Mononuclear cell (primary cell): ENCODE data around the gene GMNN. TPM values are rescaled to one million over a fixed set of nuclear protein-coding genes. Genes with fewer than 3 reads are reported as not detected.
"Not testable (repeated sequence)": the region's sequence is repeated elsewhere in the genome, so short reads cannot be mapped to it uniquely, and the experiment has no call there.

Experiments
- H3K27me3 ChIP-seq: 2 replicates; pipeline ENCODE4 v1.6.0; 2011; ENCODE audit warnings: low read length, control low read depth; ENCODE audit not compliant: insufficient read depth
- H3K4me1 ChIP-seq: 2 replicates; pipeline ENCODE4 v1.5.1; 2011; ENCODE audit warnings: mild to moderate bottlenecking, low read length, control low read depth; ENCODE audit not compliant: insufficient read depth
- H3K4me3 ChIP-seq: 2 replicates; pipeline ENCODE4 v1.5.1; 2011; ENCODE audit warnings: mild to moderate bottlenecking, low read length, moderate library complexity
- H3K9me3 ChIP-seq: 2 replicates; pipeline ENCODE4 v1.5.1; 2011; ENCODE audit warnings: low read depth, mild to moderate bottlenecking, control low read depth, low read length
- total RNA-seq: library from RNA; depleted of rRNA; stranded (reverse); fragments of >200 nt; gene quantifications from one replicate; pipeline ENCODE4 v1.2.3, GENCODE V29; 2012

The GMNN gene
- 8.2 TPM for total RNA-seq

DNA sequence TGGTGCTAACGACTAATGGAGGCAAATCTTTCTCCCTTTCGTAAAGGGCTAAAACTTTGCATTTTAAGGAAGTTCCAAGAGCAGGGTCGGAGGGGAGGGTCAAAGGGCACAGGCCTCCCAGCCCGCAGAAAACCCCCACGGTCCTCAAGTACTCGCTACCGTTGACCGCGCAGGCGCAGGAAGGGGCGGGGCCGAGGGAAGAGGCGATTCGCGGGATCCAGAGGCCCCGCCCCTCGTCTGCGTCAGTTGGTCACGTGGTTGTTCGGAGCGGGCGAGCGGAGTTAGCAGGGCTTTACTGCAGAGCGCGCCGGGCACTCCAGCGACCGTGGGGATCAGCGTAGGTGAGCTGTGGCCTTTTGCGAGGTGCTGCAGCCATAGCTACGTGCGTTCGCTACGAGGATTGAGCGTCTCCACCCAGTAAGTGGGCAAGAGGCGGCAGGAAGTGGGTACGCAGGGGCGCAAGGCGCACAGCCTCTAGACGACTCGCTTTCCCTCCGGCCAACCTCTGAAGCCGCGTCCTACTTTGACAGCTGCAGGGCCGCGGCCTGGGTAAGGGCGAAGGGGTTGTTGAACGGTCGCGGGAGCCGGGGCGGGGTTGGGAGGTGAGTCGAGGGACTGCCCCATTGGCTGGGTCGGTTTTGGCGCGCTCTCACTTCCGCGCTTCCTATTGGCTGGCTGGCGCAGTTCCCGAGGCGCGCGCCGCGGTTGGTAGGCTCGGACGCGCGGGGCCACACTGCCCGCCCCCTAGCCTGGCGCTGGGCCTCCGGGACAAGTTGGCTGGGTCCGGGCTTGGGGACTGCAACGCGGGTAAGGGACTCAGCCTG, at the start of gene GMNN:
Gene GMNN, plus strand, starts transcription at position 242 of the 824 bp plus-strand sequence. CDS start 2,310 bp downstream, outside the sequence.
- Histone ChIP-seq H3K4me3 (peak within 1 kb of the TSS; percentile 96), H3K9me3 (no peaks in the 10 kb centered on the region), H3K4me1 (peaks cover 19% of the 10 kb centered on the region), H3K27me3 (no peaks in the 10 kb centered on the region)

DNA sequence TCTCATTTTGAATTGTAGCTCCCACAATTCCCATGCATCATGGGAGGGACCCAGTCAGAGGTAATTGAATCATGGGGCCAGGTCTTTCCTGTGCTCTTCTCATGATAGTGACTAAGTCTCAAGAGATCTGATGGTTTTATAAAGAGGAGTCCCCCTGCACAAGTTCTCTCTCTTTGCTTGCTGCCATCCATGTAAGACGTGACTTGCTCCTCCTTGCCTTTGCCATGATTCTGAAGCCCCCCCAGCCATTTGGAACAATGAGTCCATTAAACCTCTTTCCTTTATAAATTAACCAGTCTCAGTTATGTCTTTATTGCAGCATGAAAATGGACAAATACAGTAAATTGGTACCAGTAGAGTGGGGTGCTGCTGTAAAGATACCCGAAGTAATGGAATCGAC, 44.1 kb upstream of the GMNN start:
- H3K4me3 ChIP-seq, H3K27me3 ChIP-seq, H3K4me1 ChIP-seq, H3K9me3 ChIP-seq: not testable (repeated sequence)

DNA sequence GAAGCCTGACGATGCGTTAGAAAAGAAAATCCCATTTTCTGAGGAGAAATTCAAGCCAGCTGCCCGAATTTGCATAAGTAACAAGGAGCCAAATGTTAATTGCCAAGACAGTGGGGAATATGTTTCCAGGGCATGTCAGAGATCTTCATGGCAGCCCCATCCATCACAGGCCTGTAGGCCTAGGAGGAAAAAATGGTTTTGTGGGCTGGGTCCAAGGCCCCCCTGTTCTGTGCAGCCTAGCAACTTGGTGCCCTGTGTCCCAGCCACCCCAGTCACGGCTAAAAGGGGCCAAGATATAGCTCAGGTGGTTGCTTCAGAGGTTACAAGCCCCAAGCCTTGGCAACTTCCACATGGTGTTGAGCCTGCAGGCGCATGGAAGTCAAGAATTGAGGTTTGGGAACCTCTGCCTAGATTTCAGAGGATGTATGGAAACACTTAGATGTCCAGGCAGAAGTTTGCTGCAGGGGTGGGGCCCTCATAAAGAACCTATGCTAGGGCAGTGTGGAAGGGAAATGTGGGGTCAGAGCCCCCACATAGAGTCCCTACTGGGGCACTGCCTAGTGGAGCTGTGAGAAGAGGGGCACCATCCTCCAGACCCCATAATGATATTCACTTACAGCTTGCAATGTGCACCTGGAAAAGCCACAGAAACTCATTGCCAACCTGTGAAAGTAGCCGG, 43.1 kb upstream of the GMNN start:
- H3K27me3 ChIP-seq, H3K9me3 ChIP-seq, H3K4me1 ChIP-seq, H3K4me3 ChIP-seq: not testable (repeated sequence)

DNA sequence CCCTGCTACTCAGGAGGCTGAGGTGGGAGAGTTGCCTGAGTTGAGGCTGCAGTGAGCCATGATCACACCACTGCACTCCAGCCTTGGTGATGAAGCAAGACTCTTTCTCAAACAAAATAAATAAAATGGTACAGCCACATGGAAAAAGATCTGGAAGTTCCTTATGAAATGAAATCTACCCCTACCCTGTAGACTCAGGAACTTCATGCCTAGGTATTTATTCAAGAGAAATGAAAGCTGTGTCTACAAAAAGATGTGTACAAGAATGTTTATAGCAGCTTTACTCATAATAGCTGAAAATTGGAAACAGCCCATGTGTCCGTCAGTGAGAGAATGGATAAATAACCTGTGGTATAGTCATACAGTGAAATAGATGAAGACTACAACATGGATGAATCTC, 40.6 kb upstream of the GMNN start:
- H3K4me1 ChIP-seq = peaks cover 6% of the 10 kb centered on the region
- H3K27me3 ChIP-seq = no peaks in the 10 kb centered on the region
- H3K4me3 ChIP-seq = no peak overlapping the region
- H3K9me3 ChIP-seq = no peaks in the 10 kb centered on the region

DNA sequence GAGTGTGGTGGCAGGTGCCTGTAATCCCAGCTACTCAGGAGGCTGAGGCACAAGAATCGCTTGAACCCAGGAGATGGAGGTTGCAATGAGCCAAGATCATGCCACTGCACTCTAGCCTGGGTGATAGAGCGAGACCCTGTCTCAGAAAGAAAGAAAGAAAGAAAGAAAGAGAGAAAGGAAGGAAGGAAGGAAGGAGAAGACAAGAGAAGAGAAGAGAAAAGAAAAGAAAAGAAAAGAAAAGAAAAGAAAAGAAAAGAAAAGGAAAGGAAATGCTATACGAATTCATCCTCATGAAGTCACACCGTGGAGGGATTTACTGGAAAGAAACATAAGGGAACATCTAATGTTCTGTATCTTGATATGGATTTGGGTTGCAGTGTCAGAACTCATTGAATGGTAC, 40.0 kb upstream of the GMNN start:
- not testable (repeated sequence) for H3K9me3 ChIP-seq, H3K4me1 ChIP-seq, H3K4me3 ChIP-seq, H3K27me3 ChIP-seq

DNA sequence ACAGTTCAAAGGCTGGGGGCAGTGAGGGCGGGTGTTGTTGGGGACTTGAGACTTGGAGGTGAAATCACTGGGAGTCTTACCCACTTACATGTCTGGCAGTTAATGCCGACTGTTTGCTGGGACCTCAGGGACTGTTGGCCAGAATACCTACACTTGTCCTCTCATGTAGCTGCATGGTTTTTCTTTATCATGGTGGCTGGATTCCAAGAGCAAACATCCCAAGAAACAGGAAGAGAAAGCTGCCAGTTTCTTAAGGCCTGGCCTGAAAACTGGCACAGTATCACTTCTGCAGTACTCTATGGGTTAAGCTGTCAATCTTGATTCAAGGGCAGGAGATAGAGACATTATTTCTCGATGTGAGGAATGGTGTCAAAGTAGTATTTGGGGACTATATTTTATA, 36.0 kb upstream of the GMNN start:
- H3K27me3 ChIP-seq = no peaks in the 10 kb centered on the region
- H3K9me3 ChIP-seq = no peaks in the 10 kb centered on the region
- peaks cover 24% of the 10 kb centered on the region for H3K4me1 ChIP-seq
- no peak overlapping the region for H3K4me3 ChIP-seq

DNA sequence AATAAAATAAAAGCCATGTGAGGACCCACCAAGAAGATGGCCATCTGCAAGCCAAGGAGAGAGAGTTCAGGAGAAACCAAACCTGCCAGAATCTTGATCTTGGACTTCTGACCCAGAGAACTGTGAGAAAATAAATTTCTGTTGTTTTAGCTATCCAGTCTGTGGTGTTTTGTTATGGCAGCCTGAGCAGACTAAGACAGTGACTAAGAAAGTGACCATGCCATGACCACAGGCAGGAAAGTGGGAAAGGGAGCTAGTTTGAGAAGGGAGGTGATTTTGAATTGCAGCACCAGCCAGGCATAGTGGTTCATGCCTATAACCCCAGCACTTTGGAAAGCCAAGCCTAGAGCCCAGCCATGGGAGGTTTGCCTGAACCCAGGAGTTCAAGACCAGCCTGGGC, 33.9 kb upstream of the GMNN start:
- H3K27me3 ChIP-seq = no peaks in the 10 kb centered on the region
- H3K9me3 ChIP-seq = no peaks in the 10 kb centered on the region
- peaks cover 45% of the 10 kb centered on the region for H3K4me1 ChIP-seq
- no peak overlapping the region for H3K4me3 ChIP-seq

DNA sequence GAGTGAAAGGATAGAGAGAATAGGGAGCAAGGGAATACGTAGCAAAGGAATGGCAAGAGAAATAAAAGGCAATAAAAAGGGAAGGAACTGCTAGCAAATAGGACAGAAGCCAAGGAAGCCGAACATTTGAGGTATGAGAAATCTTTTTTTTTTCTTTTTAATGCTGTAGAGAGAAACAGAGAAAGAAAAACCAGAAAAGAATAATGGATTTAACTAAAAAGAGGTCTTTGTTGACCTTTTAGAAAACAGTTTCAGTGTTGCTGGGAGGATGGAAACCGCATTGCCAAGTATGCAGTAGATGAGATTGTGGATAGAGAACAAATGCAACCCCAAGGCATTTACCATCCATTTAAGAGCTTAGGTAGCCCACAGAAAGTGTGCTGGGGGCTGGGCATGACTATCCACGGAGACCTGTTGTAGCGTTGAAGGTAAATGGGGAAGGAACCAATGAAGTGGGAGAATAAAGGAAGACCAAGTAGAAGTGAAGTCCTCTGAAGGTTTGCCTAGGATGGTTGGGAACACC, 32.5 kb upstream of the GMNN start:
- Histone ChIP-seq H3K9me3 (no peaks in the 10 kb centered on the region), H3K4me1 (peaks cover 49% of the 10 kb centered on the region), H3K4me3 (no peak overlapping the region)

DNA sequence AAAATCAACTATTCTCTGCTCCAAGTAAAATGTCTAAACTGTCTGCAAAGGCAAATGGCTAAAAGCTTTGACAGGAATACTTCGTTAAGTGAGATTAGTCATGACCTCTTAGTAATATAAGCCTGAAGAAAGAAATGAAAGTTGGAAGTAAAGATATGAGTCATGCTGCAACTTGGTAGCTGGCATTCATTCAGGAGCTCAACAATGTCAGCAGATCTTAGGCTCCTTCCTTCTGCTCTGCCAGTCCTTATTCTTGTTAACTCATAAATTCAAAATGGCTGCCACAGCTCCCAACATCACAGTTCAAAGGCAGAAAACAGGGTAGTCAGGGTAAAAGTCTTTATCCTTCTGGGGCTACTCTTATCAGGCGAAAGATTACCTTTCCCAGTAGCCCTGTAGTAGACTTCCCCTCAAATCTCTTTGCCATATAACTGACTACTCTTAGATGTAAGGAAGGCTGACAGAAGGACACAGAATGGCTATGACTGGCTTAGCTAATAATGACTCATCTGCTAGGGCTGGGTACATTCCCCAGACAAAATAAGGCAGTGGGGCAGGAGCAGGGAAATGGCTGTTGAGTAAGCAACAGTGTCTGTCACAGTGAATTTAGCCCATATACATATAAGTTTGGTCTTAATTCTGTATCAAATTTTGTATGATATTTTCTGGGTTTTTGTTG, 31.3 kb upstream of the GMNN start:
- Histone ChIP-seq H3K27me3 (no peaks in the 10 kb centered on the region), H3K9me3 (no peaks in the 10 kb centered on the region), H3K4me1 (peaks cover 56% of the 10 kb centered on the region), H3K4me3 (no peak overlapping the region)

More for the DNA sequence above, 32.5 kb upstream of the GMNN start:
- no peaks in the 10 kb centered on the region for H3K27me3 ChIP-seq

DNA sequence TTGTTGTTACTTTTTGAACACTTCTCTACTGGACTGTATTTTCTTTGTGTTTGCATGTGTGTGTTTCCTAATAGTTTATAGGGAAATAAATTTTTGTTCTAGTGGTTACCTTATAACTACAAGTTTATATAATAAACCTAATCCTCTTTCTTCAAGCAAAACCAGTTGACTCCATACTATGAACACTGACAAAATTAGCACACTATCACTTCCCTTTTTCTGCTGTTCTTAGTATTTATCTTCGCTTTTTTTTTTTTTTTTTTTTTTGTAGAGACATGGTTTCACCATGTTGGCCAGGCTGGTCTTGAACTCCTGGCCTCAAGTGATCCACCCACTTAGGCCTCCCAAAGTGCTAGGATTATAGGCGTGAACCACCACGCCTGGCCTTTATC, 30.8 kb upstream of the GMNN start:
- Histone ChIP-seq H3K4me3 (no peak overlapping the region), H3K27me3 (no peaks in the 10 kb centered on the region), H3K9me3 (no peaks in the 10 kb centered on the region), H3K4me1 (peaks cover 57% of the 10 kb centered on the region)

DNA sequence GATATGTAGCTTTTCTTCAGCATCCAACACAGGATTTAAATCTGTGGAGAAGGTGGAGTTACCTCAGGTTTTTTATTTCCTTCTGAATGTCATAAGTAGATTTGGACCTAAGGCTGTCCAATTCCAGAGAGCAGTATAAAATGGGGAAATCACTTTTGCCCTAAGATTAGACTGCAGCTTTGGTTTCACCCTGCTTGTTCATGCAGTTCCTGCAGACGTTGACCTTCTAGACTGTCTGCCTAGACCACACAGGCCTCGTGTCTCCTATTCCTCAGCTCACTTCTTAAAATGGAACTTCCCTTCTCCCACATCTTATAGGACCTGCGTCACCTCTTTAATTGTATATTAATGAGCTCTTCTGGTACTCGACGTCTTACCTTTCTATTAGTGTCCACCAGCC, 29.8 kb upstream of the GMNN start:
- Histone ChIP-seq H3K27me3 (no peaks in the 10 kb centered on the region), H3K4me1 (peaks cover 61% of the 10 kb centered on the region), H3K4me3 (no peak overlapping the region), H3K9me3 (no peaks in the 10 kb centered on the region)

DNA sequence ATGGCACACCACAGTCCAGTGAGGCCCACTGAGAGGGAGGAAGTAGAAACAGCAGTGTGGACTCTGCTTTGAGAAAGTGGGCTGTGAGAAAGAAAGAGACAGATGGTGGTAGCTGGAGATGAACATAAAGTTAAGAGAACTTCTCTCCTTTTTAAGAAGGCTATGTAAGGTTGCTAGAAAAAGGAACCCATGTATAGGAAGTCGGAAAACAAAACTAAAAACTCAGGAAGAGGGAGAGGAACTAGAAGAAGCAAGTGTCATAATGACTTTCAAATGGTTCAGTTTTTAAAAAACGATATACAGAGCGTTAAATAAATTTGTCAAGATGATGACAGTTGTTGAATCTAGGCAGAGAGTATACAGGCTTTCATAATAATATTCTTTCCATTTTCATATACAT, 25.4 kb upstream of the GMNN start:
- Histone ChIP-seq H3K27me3 (no peaks in the 10 kb centered on the region), H3K4me3 (no peak overlapping the region), H3K4me1 (peaks cover 40% of the 10 kb centered on the region), H3K9me3 (no peaks in the 10 kb centered on the region)

DNA sequence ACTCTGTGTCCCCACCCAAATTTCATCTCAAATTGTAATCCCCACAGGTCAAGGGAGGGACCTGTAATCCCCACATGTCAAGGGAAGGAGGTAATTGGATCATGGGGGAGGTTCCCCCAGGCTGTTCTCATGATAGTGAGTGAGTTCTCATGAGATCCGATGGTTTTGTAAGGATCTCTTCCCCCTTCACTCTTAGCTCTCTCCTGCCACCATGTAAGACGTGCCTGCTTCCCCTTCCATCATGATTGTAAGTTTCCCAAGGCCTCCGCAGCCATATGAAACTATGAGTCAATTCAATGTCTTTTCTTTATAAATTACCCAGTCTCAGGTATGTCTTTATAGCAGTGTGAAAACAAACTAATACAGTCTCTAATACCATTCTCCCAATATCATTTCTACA, 23.9 kb upstream of the GMNN start:
- H3K27me3 ChIP-seq, H3K9me3 ChIP-seq, H3K4me3 ChIP-seq: not testable (repeated sequence)
- H3K4me1 ChIP-seq = peaks cover 24% of the 10 kb centered on the region

DNA sequence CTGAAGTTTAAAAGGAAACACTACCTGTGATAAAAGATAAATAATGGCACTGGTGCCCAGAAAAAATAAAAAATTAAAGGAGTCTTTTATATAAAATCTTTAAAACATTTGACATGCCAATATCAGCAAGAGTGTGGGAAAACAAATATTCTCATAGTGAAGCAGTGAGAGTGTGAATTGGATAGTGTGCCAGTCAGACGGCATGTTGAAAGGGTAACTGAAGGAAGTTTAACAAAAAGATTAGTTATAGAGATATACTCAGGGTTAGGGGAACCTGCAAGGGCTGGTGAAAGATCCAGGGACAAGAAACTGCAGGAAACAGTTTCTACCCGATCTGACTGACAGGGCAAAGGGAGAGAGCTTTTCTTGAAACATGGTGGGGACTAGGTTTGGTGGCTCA, 22.2 kb upstream of the GMNN start:
- H3K4me1 ChIP-seq = peaks cover 26% of the 10 kb centered on the region
- no peaks in the 10 kb centered on the region for H3K27me3 ChIP-seq
- no peaks in the 10 kb centered on the region for H3K9me3 ChIP-seq
- H3K4me3 ChIP-seq = no peak overlapping the region

DNA sequence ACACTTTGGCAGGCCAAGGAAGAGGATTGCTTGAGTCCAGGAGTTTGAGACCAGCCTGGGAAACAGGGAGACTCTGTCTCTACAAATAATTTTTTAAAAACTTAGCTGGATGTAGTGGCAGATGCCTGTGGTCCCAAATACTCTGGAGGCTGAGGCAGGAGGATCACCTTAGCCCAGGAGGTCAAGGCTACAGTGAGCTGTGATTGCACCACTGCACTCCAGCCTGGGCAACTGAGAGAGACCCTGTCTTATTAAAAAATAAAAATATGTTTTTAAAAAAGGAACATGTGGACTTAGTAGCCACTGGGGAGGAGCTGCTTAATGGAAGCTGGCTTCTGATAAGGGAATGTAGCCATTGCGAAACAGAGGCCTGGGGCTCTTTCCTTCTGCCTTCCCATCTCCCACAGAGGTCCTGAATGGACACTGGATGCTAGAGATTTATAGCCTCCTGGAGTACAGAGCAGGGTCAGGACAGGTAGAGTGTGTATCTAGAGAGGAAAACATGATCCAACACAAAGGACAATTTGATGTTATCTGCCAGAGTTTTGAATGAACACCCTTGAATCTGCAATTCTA, 21.7 kb upstream of the GMNN start:
- H3K9me3 ChIP-seq = no peaks in the 10 kb centered on the region
- no peak overlapping the region for H3K4me3 ChIP-seq
- peaks cover 28% of the 10 kb centered on the region for H3K4me1 ChIP-seq
- no peaks in the 10 kb centered on the region for H3K27me3 ChIP-seq
